GM12874 (cell line): ENCODE measurements around the gene TRRAP.

Experiments used
- CTCF ChIP-seq: IDR thresholded peaks from 2 replicates; pipeline ENCODE4 v1.5.1; 2011; ENCODE audit warnings: low read depth, mild to moderate bottlenecking, control low read depth, low read length, moderate library complexity; ENCODE audit not compliant: insufficient read depth

Gene TRRAP

GRCh38 chr7:99035723-99036545 lies 157.6 kb downstream of the TRRAP start:
- TF ChIP-seq CTCF, result no peak

GRCh38 chr7:99036546-99037111 lies 158.3 kb downstream of the TRRAP start:
- TF ChIP-seq CTCF, result peak; percentile 27; the same call in 1 of the 2 replicates

GRCh38 chr7:99037327-99037940 lies 159.1 kb downstream of the TRRAP start:
- no peak for TF ChIP-seq CTCF

- TF ChIP-seq CTCF, result no peak
Observed at GRCh38 chr7:99038086-99038855, 159.9 kb downstream of the TRRAP start.

- no peak for TF ChIP-seq CTCF
Observed at GRCh38 chr7:99039384-99039891, 161.1 kb downstream of the TRRAP start.

GRCh38 chr7:99040104-99040958 lies 162.0 kb downstream of the TRRAP start:
- TF ChIP-seq CTCF, result peak; percentile 65
